SK-N-MC (cell line): Measurements from ENCODE around the gene GPALPP1.

Experiments
- DNase-seq: peaks from one replicate; pipeline ENCODE4 v3.0.0-alpha.2; 2011; ENCODE audit warnings: low read depth, low spot score
- H3K27ac ChIP-seq: fragments of 200-600 bp; sonication (generic); 2 replicates; pipeline ENCODE4 v1.5.1; 2016; ENCODE audit warnings: mixed run types
- H3K36me3 ChIP-seq: fragments of 200-600 bp; sonication (generic); 2 replicates; pipeline ENCODE4 v1.6.1; 2017; ENCODE audit warnings: antibody characterized with exemption, low read length, mixed read lengths; ENCODE audit not compliant: insufficient read depth
- H3K4me3 ChIP-seq: fragments of 200-600 bp; sonication (generic); 2 replicates; pipeline ENCODE4 v1.5.1; 2016
- H3K9ac ChIP-seq: fragments of 200-600 bp; sonication (generic); 2 replicates; pipeline ENCODE4 v1.8.0; 2017; ENCODE audit warnings: mixed run types, mixed read lengths; ENCODE audit not compliant: insufficient read length
- H3K9me3 ChIP-seq: fragments of 200-600 bp; sonication (generic); 2 replicates; pipeline ENCODE4 v1.6.1; 2017; ENCODE audit warnings: low read depth, mild to moderate bottlenecking, antibody characterized with exemption, low read length, moderate library complexity, mixed read lengths
- EZH2 ChIP-seq: fragments of 200-600 bp; sonication (generic); IDR thresholded peaks from one replicate; pipeline ENCODE4 v1.6.1; 2017; ENCODE audit warnings: antibody characterized with exemption
- FOXP2 ChIP-seq: optimal IDR thresholded peaks from 2 replicates; pipeline ENCODE3; 2011; ENCODE audit warnings: mild to moderate bottlenecking, moderate library complexity; ENCODE audit not compliant: insufficient read depth; ENCODE audit errors: extremely low read length, control extremely low read depth
- POLR2AphosphoS5 ChIP-seq: IDR thresholded peaks from 2 replicates; pipeline ENCODE4 v1.6.1; 2012; ENCODE audit warnings: mild to moderate bottlenecking, low read depth, low read length, borderline replicate concordance

GPALPP1 gene

DNA sequence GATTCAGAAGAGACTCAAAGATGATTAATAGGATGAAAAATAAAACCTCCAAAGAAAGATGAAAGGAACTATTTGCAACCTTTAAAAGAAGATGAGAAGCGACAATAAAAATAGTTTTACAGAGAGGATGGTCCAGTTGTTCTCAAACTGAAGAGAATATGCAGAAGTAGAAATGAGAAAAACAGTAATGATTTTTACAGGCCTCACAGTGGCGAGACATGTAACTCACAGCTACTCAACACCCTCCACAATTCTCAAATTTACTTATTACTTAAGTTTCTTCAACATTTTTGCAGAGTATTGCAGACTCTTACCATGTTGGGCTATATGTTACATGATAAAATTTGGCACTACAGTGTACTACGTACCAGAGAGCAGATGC lies 20.9 kb upstream of the GPALPP1 start:
- DNase-seq, result no peak
- no peak for TF ChIP-seq FOXP2
- TF ChIP-seq EZH2, result no peak
- TF ChIP-seq POLR2AphosphoS5, result no peak
- peaks cover 56% of the 10 kb centered on the region for H3K36me3 ChIP-seq

DNA sequence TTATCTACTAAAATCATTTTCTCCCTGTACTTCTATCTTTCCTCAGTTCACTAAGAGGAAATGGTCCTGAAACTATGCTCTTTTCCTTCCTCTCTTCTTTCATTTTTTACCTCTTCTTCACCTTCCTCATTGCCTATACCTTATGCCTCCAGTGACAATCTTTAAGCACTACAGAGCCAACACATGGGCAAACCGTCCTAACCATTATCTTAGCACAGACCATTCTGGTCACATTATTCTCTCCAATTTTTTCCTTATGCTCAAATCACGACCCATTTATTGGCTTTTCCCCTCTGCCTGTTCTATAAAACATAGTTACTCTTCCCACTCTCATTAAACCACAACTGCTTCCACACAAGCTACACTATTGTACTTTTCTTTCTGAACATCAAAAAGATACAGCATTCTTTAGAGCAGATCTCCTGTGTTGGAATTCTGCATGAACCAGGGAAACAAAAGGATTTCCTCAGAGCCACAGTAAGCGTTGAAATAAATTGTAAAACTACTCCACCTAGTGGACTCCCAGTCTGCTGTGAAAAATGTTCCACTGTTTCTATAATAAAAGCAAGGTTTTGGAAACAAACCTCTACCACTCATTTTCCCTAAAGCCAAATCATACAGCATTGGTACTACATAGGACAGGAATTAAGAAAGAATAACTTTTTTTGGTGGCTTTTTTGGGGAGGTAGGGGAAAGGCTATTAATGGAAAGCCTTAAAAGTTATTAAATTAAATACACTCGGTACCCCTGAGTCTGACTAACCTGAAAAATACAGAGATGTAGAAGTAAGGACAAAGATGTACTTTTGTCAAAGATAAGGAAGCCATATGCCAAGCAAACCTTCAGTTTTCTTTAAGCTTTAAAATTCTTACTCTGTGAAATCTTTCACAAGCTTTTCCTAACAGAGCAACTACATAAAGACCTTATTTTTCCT lies 19.5 kb upstream of the GPALPP1 start:
- Histone ChIP-seq H3K9me3 (no peaks in the 10 kb centered on the region), H3K27ac (peak overlapping the region; percentile 49; the same call in 1 of the 2 replicates), H3K36me3 (peaks cover 55% of the 10 kb centered on the region), H3K4me3 (no peak overlapping the region), H3K9ac (no peak overlapping the region)
- TF ChIP-seq EZH2 (no peak), FOXP2 (no peak), POLR2AphosphoS5 (no peak)
- no peak for DNase-seq

More for the DNA sequence above, 20.9 kb upstream of the GPALPP1 start:
- Histone ChIP-seq H3K4me3 (no peak overlapping the region), H3K27ac (peak overlapping the region; percentile 62; the same call in 1 of the 2 replicates), H3K9me3 (peaks cover 8% of the 10 kb centered on the region), H3K9ac (peak overlapping the region; percentile 35)

DNA sequence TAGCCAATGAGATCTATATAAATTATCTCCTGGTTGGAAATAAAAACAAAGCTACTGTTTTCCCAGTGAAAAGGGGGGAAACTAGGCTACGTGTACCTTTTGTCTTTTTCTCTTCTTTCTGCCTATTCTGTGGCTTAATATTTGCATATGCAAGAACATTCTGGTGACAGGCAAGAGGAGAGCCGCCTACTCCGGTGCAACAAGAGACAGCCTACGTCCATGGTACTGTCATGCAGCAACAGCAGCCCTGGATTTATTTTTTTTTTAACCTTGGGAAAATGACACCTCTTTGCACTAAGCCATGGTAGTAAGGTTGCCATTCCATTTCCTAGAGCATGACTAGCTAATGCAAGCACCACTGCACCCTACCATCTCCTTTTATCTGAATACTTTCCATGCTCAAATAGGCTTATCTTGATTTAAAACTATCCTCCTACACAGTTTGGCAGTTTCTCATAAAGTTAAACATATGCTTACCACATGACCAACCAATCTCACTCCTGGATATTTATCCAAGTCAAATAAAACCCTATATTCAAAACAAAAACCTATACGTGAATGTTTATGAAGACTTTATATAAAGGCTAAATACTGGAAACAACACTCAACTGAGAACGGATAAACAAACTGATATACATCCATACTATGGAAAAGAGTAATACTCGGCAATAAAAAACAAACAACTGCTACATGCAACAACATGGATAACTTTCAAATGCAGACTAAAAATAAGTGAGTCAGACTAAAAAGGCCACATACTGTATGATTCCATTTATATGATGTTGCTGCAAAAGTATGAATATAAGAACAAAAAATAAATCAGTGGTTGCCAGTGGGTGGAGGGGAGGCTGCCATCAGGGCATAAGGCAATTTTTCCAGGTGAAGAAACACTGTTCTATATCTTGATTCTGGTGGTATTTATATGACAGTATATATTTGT lies 17.4 kb upstream of the GPALPP1 start:
- Histone ChIP-seq H3K36me3 (peaks cover 52% of the 10 kb centered on the region), H3K4me3 (no peak overlapping the region), H3K9me3 (no peaks in the 10 kb centered on the region), H3K9ac (peak overlapping the region; percentile 56), H3K27ac (peak overlapping the region; percentile 21; the same call in 1 of the 2 replicates)
- no peak for DNase-seq
- TF ChIP-seq POLR2AphosphoS5, result no peak
- TF ChIP-seq FOXP2, result no peak
- no peak for TF ChIP-seq EZH2

DNA sequence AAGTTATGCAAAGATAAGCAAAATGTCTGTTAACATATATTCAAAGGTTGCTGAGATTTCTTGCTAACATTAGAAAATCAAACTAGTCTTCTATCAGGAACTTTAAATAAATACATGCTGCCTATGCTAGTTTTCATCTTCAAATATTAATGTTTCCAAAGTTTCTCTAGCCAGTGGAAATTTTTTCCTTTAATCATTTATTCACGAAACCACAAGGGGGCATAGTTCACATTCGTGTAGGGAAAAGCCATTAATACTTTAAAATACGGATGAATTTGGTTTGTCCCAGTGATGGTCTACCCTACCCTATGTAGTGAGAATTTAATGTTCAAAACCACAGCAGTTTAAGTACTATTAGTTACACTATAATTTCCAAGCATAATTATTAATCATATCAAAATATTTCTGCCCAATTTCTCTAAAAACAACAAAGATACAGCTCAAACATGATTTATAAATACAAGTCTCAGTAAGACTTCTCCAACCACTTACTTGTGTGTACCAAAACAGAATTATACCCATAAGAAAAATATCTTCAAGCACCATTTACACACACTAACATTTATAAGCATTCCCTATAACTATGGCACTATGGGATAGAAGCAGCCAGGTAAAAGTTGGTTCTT lies 16.3 kb upstream of the GPALPP1 start:
- no peak for TF ChIP-seq POLR2AphosphoS5
- no peak for TF ChIP-seq FOXP2
- no peak for TF ChIP-seq EZH2
- Histone ChIP-seq H3K4me3 (no peak overlapping the region), H3K9ac (peak overlapping the region; percentile 30), H3K9me3 (no peaks in the 10 kb centered on the region), H3K36me3 (peaks cover 57% of the 10 kb centered on the region), H3K27ac (peak overlapping the region; percentile 59)
- no peak for DNase-seq

DNA sequence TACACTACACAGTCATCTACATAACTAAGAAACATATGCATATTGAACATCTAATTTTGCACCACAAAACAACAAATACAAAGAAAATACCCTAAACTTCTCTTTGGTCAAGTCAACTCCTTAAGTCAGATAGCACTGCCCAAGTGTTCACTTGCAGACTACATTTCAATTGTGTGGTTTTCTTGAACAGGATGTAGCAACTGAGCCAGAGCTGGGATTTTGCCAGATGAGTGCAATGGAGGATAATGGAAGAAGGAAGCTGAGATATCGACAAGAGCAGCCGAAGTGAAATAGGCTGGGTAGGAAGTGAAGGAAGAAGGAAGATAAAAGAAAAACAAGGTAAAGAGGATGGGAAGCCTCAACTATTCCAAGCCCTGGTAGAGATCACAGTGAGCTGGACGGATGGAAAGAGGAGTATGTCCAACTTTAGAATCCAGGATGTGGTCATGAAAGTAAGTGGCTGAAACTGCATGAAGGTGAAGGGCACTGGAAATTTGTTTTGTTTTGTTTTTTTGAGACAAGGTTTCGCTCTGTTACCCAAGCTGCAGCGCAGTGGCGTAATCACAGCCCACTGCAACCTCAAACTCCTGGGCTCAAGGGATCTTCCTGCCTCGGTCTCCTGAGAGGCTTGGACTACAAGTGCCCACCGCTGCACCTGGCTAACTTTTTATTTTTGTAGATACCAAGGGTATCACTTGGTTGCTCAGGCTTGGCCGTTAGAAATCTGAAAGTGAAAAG lies 15.1 kb upstream of the GPALPP1 start:
- peaks cover 62% of the 10 kb centered on the region for H3K36me3 ChIP-seq
- TF ChIP-seq FOXP2 (no peak), EZH2 (no peak), POLR2AphosphoS5 (no peak)
- H3K9ac ChIP-seq, result no peak overlapping the region
- H3K27ac ChIP-seq, result peak overlapping the region; percentile 59
- H3K4me3 ChIP-seq, result no peak overlapping the region
- no peak for DNase-seq
- no peaks in the 10 kb centered on the region for H3K9me3 ChIP-seq

DNA sequence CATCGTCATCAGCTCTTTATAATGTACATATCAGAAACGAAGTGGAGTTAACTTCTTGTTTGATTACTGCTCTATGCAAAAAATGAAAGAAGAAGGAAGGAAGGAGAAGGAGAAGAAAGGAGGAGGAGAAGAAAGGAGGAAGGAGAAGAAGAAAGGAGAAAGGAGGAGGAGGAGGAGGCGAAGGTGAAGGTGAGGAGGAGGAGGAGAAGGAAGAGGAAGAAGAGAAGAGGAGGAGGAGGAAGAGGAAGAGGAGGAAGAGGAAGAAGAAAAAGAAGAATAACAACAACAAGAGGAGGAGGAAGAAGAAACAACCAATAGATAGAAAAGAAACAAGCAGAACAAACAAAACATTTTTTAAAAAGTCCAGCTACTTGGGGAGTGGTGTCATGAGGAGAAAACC lies 13.1 kb upstream of the GPALPP1 start:
- no peaks in the 10 kb centered on the region for H3K9me3 ChIP-seq
- TF ChIP-seq POLR2AphosphoS5 (no peak), EZH2 (no peak), FOXP2 (no peak)
- no peak overlapping the region for H3K4me3 ChIP-seq
- H3K36me3 ChIP-seq, result peaks cover 80% of the 10 kb centered on the region
- no peak overlapping the region for H3K9ac ChIP-seq
- no peak for DNase-seq
- no peak overlapping the region for H3K27ac ChIP-seq

DNA sequence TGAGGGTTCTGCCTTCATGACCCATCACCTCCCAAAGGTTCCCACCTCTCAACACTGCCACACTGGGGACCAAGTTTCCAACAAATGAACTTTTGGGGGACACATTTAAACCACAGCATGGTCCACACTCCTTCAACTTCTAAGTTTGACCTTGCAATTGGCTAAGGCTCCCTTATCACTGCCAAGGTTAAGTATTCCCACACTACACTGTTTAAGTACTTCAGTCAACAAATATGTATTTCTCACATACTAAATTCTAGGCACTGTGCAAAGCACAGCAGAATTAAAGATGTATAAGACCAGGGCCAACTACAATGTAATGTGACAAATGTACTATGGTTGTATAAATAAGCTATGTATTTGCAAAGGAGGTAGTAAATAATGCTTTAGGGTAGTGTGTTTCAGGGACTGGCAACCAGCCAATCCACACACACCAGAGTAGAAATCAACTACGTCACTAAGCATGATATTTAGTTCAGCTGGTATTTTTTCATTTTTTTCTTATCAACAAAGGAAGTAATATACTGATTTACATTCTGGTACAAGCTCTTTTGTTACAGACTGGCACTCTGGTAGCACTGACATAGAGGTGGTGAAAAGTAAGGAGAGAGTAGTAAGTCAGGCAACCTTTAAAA lies 12.3 kb upstream of the GPALPP1 start:
- DNase-seq, result no peak
- no peak overlapping the region for H3K4me3 ChIP-seq
- H3K36me3 ChIP-seq, result peaks cover 78% of the 10 kb centered on the region
- no peak overlapping the region for H3K9ac ChIP-seq
- no peaks in the 10 kb centered on the region for H3K9me3 ChIP-seq
- no peak for TF ChIP-seq EZH2
- no peak for TF ChIP-seq POLR2AphosphoS5
- no peak for TF ChIP-seq FOXP2
- H3K27ac ChIP-seq, result no peak overlapping the region
